HCT116 (cell line): ENCODE measurements around the gene ITGAE.

Experiments used
- CTCF ChIP-seq, 3 experiments: fragments of 200-600 bp in 1 of 3; sonication (generic) in 1 of 3; IDR thresholded peaks in 2 of 3; conservative IDR thresholded peaks in 1 of 3; 2 replicates each; pipeline ENCODE4 v1.5.1; 2012 to 2017; ENCODE audit warnings: low read depth in 2 of 3, low read length in 2 of 3, antibody characterized with exemption in 1 of 3, borderline replicate concordance in 1 of 3, control low read depth in 1 of 3, mild to moderate bottlenecking in 1 of 3, mixed read lengths in 1 of 3, mixed run types in 1 of 3, moderate library complexity in 1 of 3; ENCODE audit not compliant: insufficient read depth in 1 of 3
- EZH2 ChIP-seq: fragments of 200-600 bp; sonication (generic); IDR thresholded peaks from 2 replicates; pipeline ENCODE4 v1.6.1; 2017; ENCODE audit warnings: antibody characterized with exemption, mixed run types
- JUND ChIP-seq: IDR thresholded peaks from 2 replicates; pipeline ENCODE4 v1.6.1; 2012
- MAX ChIP-seq: IDR thresholded peaks from 2 replicates; pipeline ENCODE4 v1.6.1; 2012
- POLR2AphosphoS5 ChIP-seq: IDR thresholded peaks from 2 replicates; pipeline ENCODE4 v1.6.1; 2011; ENCODE audit warnings: mild to moderate bottlenecking, low read depth, low read length, moderate library complexity
- RAD21 ChIP-seq: IDR thresholded peaks from 2 replicates; pipeline ENCODE4 v1.6.1; 2012; ENCODE audit warnings: low read depth, mild to moderate bottlenecking
- SRF ChIP-seq: IDR thresholded peaks from 2 replicates; pipeline ENCODE4 v1.6.1; 2012; ENCODE audit warnings: low read depth
- ZFX ChIP-seq: fragments of 450-650 bp; IDR thresholded peaks from 2 replicates; pipeline ENCODE4 v1.6.1; 2017

- TF ChIP-seq EZH2 (no peak), CTCF (IDR thresholded peaks at IDR 0.05 in 2 of 3, conservative IDR thresholded peaks at IDR 0.05 in 1 of 3; ENCODE audit: borderline replicate concordance in 1 of 3, insufficient read depth in 1 of 3, low read depth in 2 of 3, low read length in 2 of 3) (no peak), RAD21 (no peak), SRF (no peak), POLR2AphosphoS5 (no peak), MAX (no peak), JUND (no peak), ZFX (no peak)
These were observed 25.2 kb upstream of the ITGAE start for GRCh38 chr17:3826191-3826590.
